ENCODE data around the gene DOCK10. TPM values are rescaled to one million over a fixed set of nuclear protein-coding genes. Genes with fewer than 3 reads are reported as not detected.

Gene DOCK10
- total RNA-seq, 4 donors from 2014 or later = 8.1 to 35.4 (median 17.2) TPM

GRCh38 chr2:224951723-224952481 is 90.4 kb downstream of the DOCK10 start:
- H3K4me1 ChIP-seq = peaks cover 7% of the 10 kb centered on the region
- H3K36me3 ChIP-seq = no peaks in the 10 kb centered on the region
- no peak for TF ChIP-seq CTCF (IDR thresholded peaks at IDR 0.05)
- no peak overlapping the region for H3K4me3 ChIP-seq
- WGBS = 95% methylated on average over 7 of the region's 7 CpGs
- no peaks in the 10 kb centered on the region for H3K9me3 ChIP-seq
- no peak for DNase-seq (ENCODE audit: low spot score in 2 of 2)
- no peak overlapping the region for H3K27ac ChIP-seq
- no peaks in the 10 kb centered on the region for H3K27me3 ChIP-seq

GRCh38 chr2:224948859-224949258 is 93.4 kb downstream of the DOCK10 start:
- peaks cover 7% of the 10 kb centered on the region for H3K4me1 ChIP-seq
- DNase-seq (ENCODE audit: low spot score in 2 of 2) = no peak
- no peak for TF ChIP-seq EP300 (IDR thresholded peaks at IDR 0.05)
- no peak for TF ChIP-seq CTCF (IDR thresholded peaks at IDR 0.05)
- no peak for TF ChIP-seq POLR2AphosphoS5 (IDR thresholded peaks at IDR 0.05)
- TF ChIP-seq POLR2A (IDR thresholded peaks at IDR 0.05) = no peak
- H3K27ac ChIP-seq = no peak overlapping the region
- WGBS = 53% methylated on average over 4 of the region's 4 CpGs
- H3K27me3 ChIP-seq = no peaks in the 10 kb centered on the region
- no peaks in the 10 kb centered on the region for H3K9me3 ChIP-seq
- no peak overlapping the region for H3K4me3 ChIP-seq
- no peaks in the 10 kb centered on the region for H3K36me3 ChIP-seq

- no peak for TF ChIP-seq CTCF (IDR thresholded peaks at IDR 0.05)
- TF ChIP-seq POLR2AphosphoS5 (IDR thresholded peaks at IDR 0.05) = no peak
- TF ChIP-seq POLR2A (IDR thresholded peaks at IDR 0.05) = no peak
- DNase-seq (ENCODE audit: low spot score in 2 of 2) = no peak
- Histone ChIP-seq H3K4me3 (no peak overlapping the region), H3K27me3 (no peaks in the 10 kb centered on the region), H3K4me1 (peaks cover 7% of the 10 kb centered on the region), H3K27ac (no peak overlapping the region), H3K9me3 (no peaks in the 10 kb centered on the region), H3K36me3 (no peaks in the 10 kb centered on the region)
Observed at GRCh38 chr2:224948005-224948404, 94.3 kb downstream of the DOCK10 start.

GRCh38 chr2:224947566-224947965 is 94.7 kb downstream of the DOCK10 start:
- Histone ChIP-seq H3K27me3 (no peaks in the 10 kb centered on the region), H3K27ac (no peak overlapping the region), H3K4me1 (peaks cover 7% of the 10 kb centered on the region), H3K9me3 (no peaks in the 10 kb centered on the region), H3K36me3 (no peaks in the 10 kb centered on the region), H3K4me3 (no peak overlapping the region)
- no peak for TF ChIP-seq CTCF (IDR thresholded peaks at IDR 0.05)
- no peak for TF ChIP-seq POLR2AphosphoS5 (IDR thresholded peaks at IDR 0.05)
- TF ChIP-seq EP300 (IDR thresholded peaks at IDR 0.05) = no peak
- TF ChIP-seq POLR2A (IDR thresholded peaks at IDR 0.05) = no peak
- no peak for DNase-seq (ENCODE audit: low spot score in 2 of 2)
- WGBS = 84% methylated on average over 4 of the region's 4 CpGs

- DNase-seq (ENCODE audit: low spot score in 2 of 2) = no peak
- Histone ChIP-seq H3K36me3 (no peaks in the 10 kb centered on the region), H3K27me3 (no peaks in the 10 kb centered on the region), H3K4me1 (peaks cover 10% of the 10 kb centered on the region), H3K4me3 (peak overlapping the region; percentile 11), H3K27ac (no peak overlapping the region), H3K9me3 (no peaks in the 10 kb centered on the region)
- no peak for TF ChIP-seq POLR2AphosphoS5 (IDR thresholded peaks at IDR 0.05)
- TF ChIP-seq EP300 (IDR thresholded peaks at IDR 0.05) = no peak
- no peak for TF ChIP-seq POLR2A (IDR thresholded peaks at IDR 0.05)
- no peak for TF ChIP-seq CTCF (IDR thresholded peaks at IDR 0.05)
- WGBS = 66% methylated on average over 7 of the region's 7 CpGs
Observed at GRCh38 chr2:224946895-224947294, 95.4 kb downstream of the DOCK10 start.

Data from suprapubic skin (tissue), 4 donors.